Prostate gland (tissue), 2 donors: ENCODE measurements around the gene C10orf90. TPM values are rescaled to one million over a fixed set of nuclear protein-coding genes. Genes with fewer than 3 reads are reported as not detected.

Source experiments
- DNase-seq: peaks from one replicate; pipeline ENCODE4 v3.0.0-alpha.2; 2019; ENCODE audit warnings: low spot score
- H3K27ac ChIP-seq, 2 donors: fragments of 200-600 bp; sonication (generic); 2 replicates each; pipeline ENCODE4 v1.5.1; 2017 to 2019
- H3K27me3 ChIP-seq: fragments of 200-600 bp; sonication (generic); replicated peaks from 2 replicates; pipeline ENCODE4 v1.5.1; 2019; ENCODE audit not compliant: insufficient read depth
- H3K36me3 ChIP-seq, 2 donors: fragments of 200-600 bp; sonication (generic); 1 replicate in 1 of 2; 2 replicates in 1 of 2; pipeline versions ENCODE4 v1.5.1 to v1.8.1; 2017 to 2019
- H3K4me1 ChIP-seq: fragments of 200-600 bp; sonication (generic); replicated peaks from 2 replicates; pipeline ENCODE4 v1.5.1; 2019
- H3K4me3 ChIP-seq, 2 donors: fragments of 200-600 bp; sonication (generic); 2 replicates each; pipeline ENCODE4 v1.5.1; 2017 to 2019
- H3K9me3 ChIP-seq: fragments of 200-600 bp; sonication (generic); 2 replicates; pipeline ENCODE4 v1.5.1; 2017
- CTCF ChIP-seq, 4 experiments: fragments of 200-600 bp in 2 of 4; fragments of 450-650 bp in 2 of 4; sonication (generic) in 2 of 4; IDR thresholded peaks; 1 replicate in 3 of 4; 2 replicates in 1 of 4; pipeline ENCODE4 v1.5.1; 2016 to 2019; ENCODE audit warnings: antibody characterized with exemption in 4 of 4, mild to moderate bottlenecking in 2 of 4, moderate library complexity in 2 of 4
- POLR2A ChIP-seq: fragments of 450-650 bp; IDR thresholded peaks from one replicate; pipeline ENCODE4 v1.6.1; 2016; ENCODE audit warnings: antibody characterized with exemption, mild to moderate bottlenecking
- POLR2AphosphoS5 ChIP-seq: sonication (generic); formaldehyde crosslinking; IDR thresholded peaks from one replicate; pipeline ENCODE4 v1.6.1; 2017; ENCODE audit warnings: antibody characterized with exemption
- WGBS: methylation state at CpG from one replicate; pipeline ENCODE4 v1.1.5; 2018; 5-methylcytosine and 5-hydroxymethylcytosine counted together
- intact Hi-C: fragments of 100-400 bp; cut with DNase I; formaldehyde crosslinking; loops from one replicate; pipeline ENCODE4 v1.14.2; 2022
- total RNA-seq, 2 donors: library from RNA; depleted of rRNA; stranded (reverse); fragments of >200 nt; gene quantifications; one replicate each; pipeline ENCODE4 v1.1.0, GENCODE V29; 2016

Gene C10orf90
- total RNA-seq, 2 donors from 2014 or later, result 0.45 TPM; not detected in 1

DNA sequence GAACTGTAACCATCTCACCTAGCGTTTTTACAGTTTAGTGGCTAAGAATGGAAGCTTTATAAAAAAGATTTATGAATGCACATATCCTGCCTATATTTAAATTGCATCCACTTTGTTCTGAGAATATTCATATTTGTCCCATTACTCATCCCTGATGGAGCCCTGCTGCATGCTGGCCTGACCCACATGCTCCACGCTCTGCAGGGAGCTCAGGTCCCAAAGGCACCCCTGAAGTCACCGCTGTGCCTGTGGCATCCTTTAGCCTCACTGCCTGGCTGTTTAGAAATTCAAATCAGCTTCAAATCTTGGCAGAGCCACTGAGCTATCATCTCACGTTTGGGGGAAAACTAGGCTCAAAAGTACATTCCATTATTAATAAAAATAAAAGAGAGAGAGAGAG is 24.4 kb downstream of the C10orf90 start:
- Histone ChIP-seq H3K36me3 (no peaks in the 10 kb centered on the region), H3K27me3 (no peaks in the 10 kb centered on the region), H3K4me1 (no peaks in the 10 kb centered on the region), H3K4me3 (no peak overlapping the region), H3K27ac (no peak overlapping the region), H3K9me3 (no peaks in the 10 kb centered on the region)
- DNase-seq, result no peak
- 39% methylated on average over 4 of the region's 4 CpGs for WGBS
- intact Hi-C loops, result no loop called here
- TF ChIP-seq POLR2AphosphoS5, result no peak
- TF ChIP-seq POLR2A, result no peak
- no peak for TF ChIP-seq CTCF (IDR thresholded peaks at IDR 0.05)

- H3K27me3 ChIP-seq, result no peaks in the 10 kb centered on the region
- no peaks in the 10 kb centered on the region for H3K4me1 ChIP-seq
- intact Hi-C loops, result no loop called here
- no peak overlapping the region for H3K4me3 ChIP-seq
- 77% methylated on average over 3 of the region's 3 CpGs for whole genome bisulfite sequencing
- DNase-seq, result no peak
- TF ChIP-seq POLR2AphosphoS5, result no peak
- no peak for TF ChIP-seq CTCF (IDR thresholded peaks at IDR 0.05)
- TF ChIP-seq POLR2A, result no peak
- no peaks in the 10 kb centered on the region for H3K9me3 ChIP-seq
- no peaks in the 10 kb centered on the region for H3K36me3 ChIP-seq
- H3K27ac ChIP-seq, result no peak overlapping the region
These were observed 30.1 kb downstream of the C10orf90 start for GRCh38 chr10:126640401-126640800.

DNA sequence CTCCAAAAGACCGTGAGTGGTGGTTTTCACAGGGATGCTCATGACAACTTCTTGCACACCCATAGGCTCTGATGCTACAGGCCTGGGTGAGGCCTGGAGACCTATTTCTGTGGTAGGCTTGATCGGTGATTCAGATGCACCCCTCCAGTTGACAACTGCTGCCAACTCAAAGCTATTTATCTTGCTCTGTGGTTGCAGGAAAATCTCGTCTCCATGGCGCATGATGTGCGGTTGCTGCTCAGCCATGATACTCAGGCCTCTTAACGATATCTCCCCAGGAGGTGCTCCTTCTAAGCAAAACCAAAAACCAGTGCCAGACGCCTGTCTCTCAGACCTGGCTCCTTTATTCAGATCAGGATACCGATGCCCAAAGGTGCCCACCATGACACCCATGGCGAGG is 31.4 kb downstream of the C10orf90 start:
- intact Hi-C loops, result no loop called here
- 94% methylated on average over 9 of the region's 9 CpGs for WGBS
- no peak for TF ChIP-seq POLR2AphosphoS5
- TF ChIP-seq POLR2A, result no peak
- TF ChIP-seq CTCF (IDR thresholded peaks at IDR 0.05), result no peak
- Histone ChIP-seq H3K27ac (no peak overlapping the region), H3K4me3 (no peak overlapping the region), H3K4me1 (no peaks in the 10 kb centered on the region), H3K27me3 (no peaks in the 10 kb centered on the region), H3K36me3 (no peaks in the 10 kb centered on the region), H3K9me3 (no peaks in the 10 kb centered on the region)
- DNase-seq, result no peak

DNA sequence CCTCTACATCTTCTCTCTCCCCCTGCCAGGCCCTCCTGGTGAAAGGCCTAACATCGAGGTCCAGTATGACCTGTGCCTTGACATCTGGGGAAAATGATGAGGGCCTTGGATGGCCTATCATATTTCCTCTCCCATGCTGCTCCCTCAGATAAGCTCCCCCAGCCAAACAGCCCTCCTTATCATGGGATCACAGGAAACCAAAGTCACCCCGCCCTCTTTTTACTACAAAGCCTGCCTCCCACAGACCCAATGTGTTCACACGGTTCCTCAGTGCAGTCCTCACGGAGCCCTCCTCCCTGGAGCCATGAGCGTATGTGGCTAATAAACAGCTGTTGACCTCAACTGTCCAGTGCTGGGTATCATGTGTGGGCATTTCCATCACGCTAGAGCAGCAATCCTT is 32.0 kb downstream of the C10orf90 start:
- no peak for TF ChIP-seq POLR2AphosphoS5
- no peak for TF ChIP-seq CTCF (IDR thresholded peaks at IDR 0.05)
- no peak for TF ChIP-seq POLR2A
- Histone ChIP-seq H3K27ac (no peak overlapping the region), H3K4me1 (no peaks in the 10 kb centered on the region), H3K36me3 (no peaks in the 10 kb centered on the region), H3K4me3 (no peak overlapping the region), H3K9me3 (no peaks in the 10 kb centered on the region), H3K27me3 (no peaks in the 10 kb centered on the region)
- 85% methylated on average over 6 of the region's 6 CpGs for WGBS
- intact Hi-C loops, result no loop called here
- DNase-seq, result no peak

DNA sequence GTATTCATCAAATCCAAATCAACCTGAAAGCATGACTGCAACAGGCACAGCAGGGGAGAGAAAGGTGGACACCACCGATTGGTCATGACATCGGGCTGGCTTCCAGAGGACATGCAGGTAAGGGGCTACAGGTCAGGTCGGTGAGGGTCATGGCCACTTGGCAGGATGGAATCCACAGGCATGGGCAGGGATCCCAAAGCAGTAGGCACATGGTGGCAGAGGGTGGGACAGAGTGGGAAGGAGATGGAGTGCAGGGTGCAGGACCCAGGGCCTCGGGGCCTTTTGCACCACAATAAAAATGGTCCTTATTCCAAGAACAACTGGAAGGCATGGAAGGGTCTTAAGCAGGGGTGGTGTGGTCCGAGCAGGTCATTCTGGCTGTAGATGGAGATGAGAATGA is 33.0 kb downstream of the C10orf90 start:
- no peak for TF ChIP-seq POLR2AphosphoS5
- TF ChIP-seq POLR2A, result no peak
- no peak for TF ChIP-seq CTCF (IDR thresholded peaks at IDR 0.05)
- H3K4me1 ChIP-seq, result no peaks in the 10 kb centered on the region
- no peaks in the 10 kb centered on the region for H3K27me3 ChIP-seq
- WGBS, result 94% methylated on average over 5 of the region's 5 CpGs
- H3K27ac ChIP-seq, result no peak overlapping the region
- no peak overlapping the region for H3K4me3 ChIP-seq
- H3K9me3 ChIP-seq, result no peaks in the 10 kb centered on the region
- H3K36me3 ChIP-seq, result no peaks in the 10 kb centered on the region
- intact Hi-C loops, result no loop called here
- DNase-seq, result no peak
